HCT116 (cell line): ENCODE measurements around the gene NCMAP. TPM values are rescaled to one million over a fixed set of nuclear protein-coding genes. Genes with fewer than 3 reads are reported as not detected.

Experiments used
- ATAC-seq: fragments of 200-7000 bp; cut with Tn5 transposase; 2 replicates; pipeline ENCODE4 v1.9.1; 2020; ENCODE audit warnings: mild to moderate bottlenecking, moderate library complexity
- BruUV-seq: library from RNA; stranded (reverse); fragments of 400-500 nt; replicated peaks from 2 replicates; lab custom pipeline; 2021; lab: Mats Ljungman, UMichigan
- CTCF ChIA-PET: fragments of 300-600 bp; sonication (Branson Sonifier 250); formaldehyde crosslinking; loops from one replicate; lab custom pipeline; 2021; ENCODE audit warnings: antibody characterized with exemption; lab: Charles Lee
- POLR2A ChIA-PET: fragments of 300-600, 350-600 bp; sonication (Branson Sonifier 250); formaldehyde crosslinking; loops from one replicate; lab custom pipeline; 2021; ENCODE audit warnings: antibody characterized with exemption; lab: Charles Lee
- RAD21 ChIA-PET, 2 experiments: fragments of 300-600 bp; sonication (Branson Sonifier 250); formaldehyde crosslinking; loops; one replicate each; lab custom pipeline; 2023; ENCODE audit warnings: low total read pairs in 2 of 2; ENCODE audit not compliant: uncharacterized antibody in 2 of 2, unreplicated experiment in 2 of 2, low non-redundant PET in 1 of 2; lab: Charles Lee
- DNase-seq: peaks from one replicate; pipeline ENCODE4 v3.0.0-alpha.2; 2010; ENCODE audit warnings: low read depth, low spot score
- H2AFZ ChIP-seq: fragments of 200-600 bp; shearing (Covaris generic), sonication (generic); 2 replicates; pipeline ENCODE4 v1.6.1; 2017; ENCODE audit warnings: low read depth, mixed run types, mixed read lengths, antibody characterized with exemption, low read length; ENCODE audit not compliant: poor library complexity, severe bottlenecking
- H3K27ac ChIP-seq: 2 replicates; pipeline ENCODE4 v1.5.1; 2012; ENCODE audit warnings: low read depth, low read length
- H3K27me3 ChIP-seq: fragments of 200-600 bp; sonication (generic); 2 replicates; pipeline ENCODE4 v1.6.1; 2016; ENCODE audit warnings: mixed run types, low read length, mixed read lengths; ENCODE audit not compliant: insufficient read depth
- H3K36me3 ChIP-seq, 2 experiments: fragments of 200-500 bp in 1 of 2; fragments of 200-600 bp in 1 of 2; sonication (Bioruptor generic) in 1 of 2; sonication (generic) in 1 of 2; 2 replicates each; pipeline versions ENCODE4 v1.5.1 to v1.6.1; 2014 to 2016; ENCODE audit warnings: low read length in 2 of 2, inconsistent platforms in 1 of 2, mixed read lengths in 1 of 2, mixed run types in 1 of 2; ENCODE audit not compliant: insufficient read depth in 2 of 2, control insufficient read depth in 1 of 2
- H3K4me1 ChIP-seq, 2 experiments: fragments of 200-600 bp in 1 of 2; sonication (generic) in 1 of 2; 2 replicates each; pipeline versions ENCODE4 v1.5.1 to v1.6.1; 2012 to 2017; ENCODE audit warnings: low read length in 2 of 2, inconsistent platforms in 1 of 2, mild to moderate bottlenecking in 1 of 2, mixed read lengths in 1 of 2, mixed run types in 1 of 2, moderate library complexity in 1 of 2; ENCODE audit not compliant: insufficient read depth in 2 of 2, control insufficient read depth in 1 of 2
- H3K4me2 ChIP-seq: fragments of 200-600 bp; sonication (generic); 2 replicates; pipeline ENCODE4 v1.6.1; 2017; ENCODE audit warnings: mixed run types, low read length, mixed read lengths
- H3K4me3 ChIP-seq, 2 experiments: fragments of 200-600 bp in 1 of 2; sonication (generic) in 1 of 2; replicated peaks in 1 of 2; 2 replicates each; pipeline ENCODE4 v1.5.1; 2011 to 2016; ENCODE audit warnings: low read length in 2 of 2, control low read depth in 1 of 2, low read depth in 1 of 2, mild to moderate bottlenecking in 1 of 2, mixed read lengths in 1 of 2, mixed run types in 1 of 2
- H3K79me2 ChIP-seq: fragments of 200-600 bp; sonication (generic); 2 replicates; pipeline ENCODE4 v1.6.1; 2017; ENCODE audit warnings: mild to moderate bottlenecking, mixed run types, low read length, moderate library complexity, mixed read lengths; ENCODE audit not compliant: insufficient read depth
- H3K9ac ChIP-seq: fragments of 200-600 bp; sonication (generic); 2 replicates; pipeline ENCODE4 v1.6.1; 2016; ENCODE audit warnings: low read length, mixed read lengths
- H3K9me2 ChIP-seq: fragments of 200-600 bp; sonication (generic), shearing (Covaris generic); 2 replicates; pipeline ENCODE4 v1.6.1; 2017; ENCODE audit warnings: mixed run types, mild to moderate bottlenecking, moderate library complexity; ENCODE audit not compliant: insufficient read depth
- H3K9me3 ChIP-seq, 2 experiments: fragments of 200-500 bp in 1 of 2; fragments of 200-600 bp in 1 of 2; sonication (Bioruptor generic) in 1 of 2; sonication (generic) in 1 of 2; 2 replicates each; pipeline ENCODE4 v1.6.1; 2014 to 2017; ENCODE audit warnings: low read length in 2 of 2, mixed read lengths in 2 of 2, inconsistent platforms in 1 of 2, low read depth in 1 of 2, mild to moderate bottlenecking in 1 of 2, mixed run types in 1 of 2, moderate library complexity in 1 of 2; ENCODE audit not compliant: control insufficient read depth in 1 of 2, insufficient read depth in 1 of 2
- H4K20me1 ChIP-seq: fragments of 200-600 bp; sonication (generic), shearing (Covaris generic); 2 replicates; pipeline ENCODE4 v1.6.1; 2017; ENCODE audit warnings: mixed run types, mild to moderate bottlenecking, moderate library complexity; ENCODE audit not compliant: insufficient read depth
- CEBPB ChIP-seq: IDR thresholded peaks from 2 replicates; pipeline ENCODE4 v1.6.1; 2012; ENCODE audit warnings: low read depth
- EGR1 ChIP-seq: IDR thresholded peaks from 2 replicates; pipeline ENCODE4 v1.6.1; 2012; ENCODE audit warnings: low read depth
- ELF1 ChIP-seq: IDR thresholded peaks from 2 replicates; pipeline ENCODE4 v1.6.1; 2012; ENCODE audit warnings: low read depth, borderline replicate concordance
- EZH2 ChIP-seq: fragments of 200-600 bp; sonication (generic); IDR thresholded peaks from 2 replicates; pipeline ENCODE4 v1.6.1; 2017; ENCODE audit warnings: antibody characterized with exemption, mixed run types
- EZH2phosphoT487 ChIP-seq: fragments of 200-600 bp; IDR thresholded peaks from 2 replicates; pipeline ENCODE4 v1.6.1; 2018; ENCODE audit warnings: antibody characterized with exemption, borderline replicate concordance
- FOSL1 ChIP-seq: IDR thresholded peaks from 2 replicates; pipeline ENCODE4 v1.6.1; 2012; ENCODE audit warnings: low read depth
- JUND ChIP-seq: IDR thresholded peaks from 2 replicates; pipeline ENCODE4 v1.6.1; 2012
- POLR2A ChIP-seq: IDR thresholded peaks from 2 replicates; pipeline ENCODE4 v1.7.0; 2011; ENCODE audit warnings: borderline replicate concordance; ENCODE audit not compliant: insufficient read depth, insufficient read length; ENCODE audit errors: extremely low read depth
- POLR2AphosphoS5 ChIP-seq: IDR thresholded peaks from 2 replicates; pipeline ENCODE4 v1.6.1; 2011; ENCODE audit warnings: mild to moderate bottlenecking, low read depth, low read length, moderate library complexity
- RAD21 ChIP-seq: IDR thresholded peaks from 2 replicates; pipeline ENCODE4 v1.6.1; 2012; ENCODE audit warnings: low read depth, mild to moderate bottlenecking
- SIN3A ChIP-seq: IDR thresholded peaks from 2 replicates; pipeline ENCODE4 v1.6.1; 2012; ENCODE audit warnings: low read depth
- SP1 ChIP-seq: IDR thresholded peaks from 2 replicates; pipeline ENCODE4 v1.6.1; 2012; ENCODE audit warnings: low read depth
- SRF ChIP-seq: IDR thresholded peaks from 2 replicates; pipeline ENCODE4 v1.6.1; 2012; ENCODE audit warnings: low read depth
- TCF7L2 ChIP-seq: IDR thresholded peaks from 2 replicates; pipeline ENCODE4 v1.7.0; 2011; ENCODE audit warnings: borderline replicate concordance, inconsistent platforms; ENCODE audit not compliant: insufficient read depth, insufficient read length; ENCODE audit errors: extremely low read depth
- ZFX ChIP-seq: fragments of 450-650 bp; IDR thresholded peaks from 2 replicates; pipeline ENCODE4 v1.6.1; 2017
- ZNF274 ChIP-seq: fragments of 200-500 bp; sonication (Bioruptor generic); IDR thresholded peaks from 2 replicates; pipeline ENCODE4 v1.6.1; 2014; ENCODE audit warnings: mild to moderate bottlenecking, low read depth, low read length, inconsistent platforms
- intact Hi-C: fragments of 100-400 bp; cut with micrococcal nuclease; formaldehyde crosslinking; loops from 2 replicates; pipeline ENCODE4 v1.10.0; 2022
- total RNA-seq: library from RNA; stranded (reverse); gene quantifications from one replicate; pipeline ENCODE4 v1.2.1, GENCODE V29; 2021; ENCODE audit not compliant: unreplicated experiment
- TF ChIP-seq, protein P1 (sequence below): IDR thresholded peaks from 2 replicates; pipeline ENCODE4 v1.6.1; 2011; ENCODE audit warnings: mild to moderate bottlenecking, low read length, moderate library complexity; ENCODE audit not compliant: insufficient replicate concordance; ENCODE audit errors: extremely low read depth
- TF ChIP-seq, protein P2 (sequence below), 3 experiments: fragments of 200-600 bp in 1 of 3; sonication (generic) in 1 of 3; IDR thresholded peaks in 2 of 3; conservative IDR thresholded peaks in 1 of 3; 2 replicates each; pipeline ENCODE4 v1.5.1; 2012 to 2017; ENCODE audit warnings: low read depth in 2 of 3, low read length in 2 of 3, antibody characterized with exemption in 1 of 3, borderline replicate concordance in 1 of 3, control low read depth in 1 of 3, mild to moderate bottlenecking in 1 of 3, mixed read lengths in 1 of 3, mixed run types in 1 of 3, moderate library complexity in 1 of 3; ENCODE audit not compliant: insufficient read depth in 1 of 3
- TF ChIP-seq, protein P3 (sequence below): IDR thresholded peaks from 2 replicates; pipeline ENCODE4 v1.6.1; 2012
- TF ChIP-seq, protein P4 (sequence below): IDR thresholded peaks from 2 replicates; pipeline ENCODE4 v1.6.1; 2012

Gene NCMAP
- total RNA-seq, 1 experiment from 2014 or later: 0.84 TPM

DNA sequence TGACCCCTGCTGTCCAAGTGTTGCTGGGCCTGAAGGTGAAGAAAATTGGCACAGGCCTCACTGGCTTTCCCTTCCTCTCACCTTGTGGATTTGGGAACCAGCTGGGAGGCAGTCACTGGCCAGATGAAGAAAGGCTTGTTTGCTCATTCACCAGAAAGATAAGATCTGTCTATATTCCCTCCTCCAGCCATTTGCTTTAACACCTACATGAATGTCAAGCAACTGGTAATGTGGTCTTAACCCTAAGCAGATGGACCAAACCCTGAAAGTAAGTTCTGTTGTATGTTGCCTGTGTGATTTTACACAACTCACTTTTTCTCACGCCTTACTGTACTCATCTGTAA, 76.9 kb downstream of the NCMAP start:
- CTCF ChIA-PET: no interaction called here
- intact Hi-C loops: no loop called here
- no peaks in the 10 kb centered on the region for H3K9me3 ChIP-seq
- H3K27me3 ChIP-seq: no peaks in the 10 kb centered on the region
- H3K79me2 ChIP-seq: no peaks in the 10 kb centered on the region
- POLR2A ChIA-PET: no interaction called here
- no peaks in the 10 kb centered on the region for H3K36me3 ChIP-seq
- BruUV-seq: no TSS peak
- H3K9ac ChIP-seq: no peak overlapping the region
- no peak overlapping the region for H3K27ac ChIP-seq
- peaks cover 0 to 3% of the 10 kb centered on the region in 2 experiments; a peak in 1 of 4 replicates for H3K4me1 ChIP-seq
- no peaks in the 10 kb centered on the region for H4K20me1 ChIP-seq
- no peak for DNase-seq
- RAD21 ChIA-PET: no interaction called here
- no peak for TF ChIP-seq EZH2
- no peak for TF ChIP-seq ZNF274
- no peak for TF ChIP-seq JUND
- no peak for TF ChIP-seq CEBPB
- no peak for TF ChIP-seq POLR2A
- TF ChIP-seq, protein P1, sequence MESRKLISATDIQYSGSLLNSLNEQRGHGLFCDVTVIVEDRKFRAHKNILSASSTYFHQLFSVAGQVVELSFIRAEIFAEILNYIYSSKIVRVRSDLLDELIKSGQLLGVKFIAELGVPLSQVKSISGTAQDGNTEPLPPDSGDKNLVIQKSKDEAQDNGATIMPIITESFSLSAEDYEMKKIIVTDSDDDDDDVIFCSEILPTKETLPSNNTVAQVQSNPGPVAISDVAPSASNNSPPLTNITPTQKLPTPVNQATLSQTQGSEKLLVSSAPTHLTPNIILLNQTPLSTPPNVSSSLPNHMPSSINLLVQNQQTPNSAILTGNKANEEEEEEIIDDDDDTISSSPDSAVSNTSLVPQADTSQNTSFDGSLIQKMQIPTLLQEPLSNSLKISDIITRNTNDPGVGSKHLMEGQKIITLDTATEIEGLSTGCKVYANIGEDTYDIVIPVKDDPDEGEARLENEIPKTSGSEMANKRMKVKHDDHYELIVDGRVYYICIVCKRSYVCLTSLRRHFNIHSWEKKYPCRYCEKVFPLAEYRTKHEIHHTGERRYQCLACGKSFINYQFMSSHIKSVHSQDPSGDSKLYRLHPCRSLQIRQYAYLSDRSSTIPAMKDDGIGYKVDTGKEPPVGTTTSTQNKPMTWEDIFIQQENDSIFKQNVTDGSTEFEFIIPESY: no peak
- no peak for TF ChIP-seq SP1
- no peak for TF ChIP-seq TCF7L2
- no peak for TF ChIP-seq POLR2AphosphoS5
- TF ChIP-seq EZH2phosphoT487: no peak
- TF ChIP-seq FOSL1: no peak
- TF ChIP-seq, protein P2, sequence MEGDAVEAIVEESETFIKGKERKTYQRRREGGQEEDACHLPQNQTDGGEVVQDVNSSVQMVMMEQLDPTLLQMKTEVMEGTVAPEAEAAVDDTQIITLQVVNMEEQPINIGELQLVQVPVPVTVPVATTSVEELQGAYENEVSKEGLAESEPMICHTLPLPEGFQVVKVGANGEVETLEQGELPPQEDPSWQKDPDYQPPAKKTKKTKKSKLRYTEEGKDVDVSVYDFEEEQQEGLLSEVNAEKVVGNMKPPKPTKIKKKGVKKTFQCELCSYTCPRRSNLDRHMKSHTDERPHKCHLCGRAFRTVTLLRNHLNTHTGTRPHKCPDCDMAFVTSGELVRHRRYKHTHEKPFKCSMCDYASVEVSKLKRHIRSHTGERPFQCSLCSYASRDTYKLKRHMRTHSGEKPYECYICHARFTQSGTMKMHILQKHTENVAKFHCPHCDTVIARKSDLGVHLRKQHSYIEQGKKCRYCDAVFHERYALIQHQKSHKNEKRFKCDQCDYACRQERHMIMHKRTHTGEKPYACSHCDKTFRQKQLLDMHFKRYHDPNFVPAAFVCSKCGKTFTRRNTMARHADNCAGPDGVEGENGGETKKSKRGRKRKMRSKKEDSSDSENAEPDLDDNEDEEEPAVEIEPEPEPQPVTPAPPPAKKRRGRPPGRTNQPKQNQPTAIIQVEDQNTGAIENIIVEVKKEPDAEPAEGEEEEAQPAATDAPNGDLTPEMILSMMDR (IDR thresholded peaks at IDR 0.05 in 2 of 3, conservative IDR thresholded peaks at IDR 0.05 in 1 of 3; ENCODE audit: borderline replicate concordance in 1 of 3, insufficient read depth in 1 of 3, low read depth in 2 of 3, low read length in 2 of 3): no peak
- TF ChIP-seq, protein P3, sequence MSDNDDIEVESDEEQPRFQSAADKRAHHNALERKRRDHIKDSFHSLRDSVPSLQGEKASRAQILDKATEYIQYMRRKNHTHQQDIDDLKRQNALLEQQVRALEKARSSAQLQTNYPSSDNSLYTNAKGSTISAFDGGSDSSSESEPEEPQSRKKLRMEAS: no peak
- TF ChIP-seq EGR1: no peak
- no peak for TF ChIP-seq SRF
- TF ChIP-seq ELF1: no peak
- TF ChIP-seq, protein P4, sequence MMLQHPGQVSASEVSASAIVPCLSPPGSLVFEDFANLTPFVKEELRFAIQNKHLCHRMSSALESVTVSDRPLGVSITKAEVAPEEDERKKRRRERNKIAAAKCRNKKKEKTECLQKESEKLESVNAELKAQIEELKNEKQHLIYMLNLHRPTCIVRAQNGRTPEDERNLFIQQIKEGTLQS: no peak
- no peak for TF ChIP-seq RAD21
- TF ChIP-seq SIN3A: no peak
- no peak for TF ChIP-seq ZFX
- TF ChIP-seq, all 23 proteins: peak for 0
- Histone ChIP-seq H3K4me2 (no peak overlapping the region), H3K9me2 (no peaks in the 10 kb centered on the region), H3K4me3 (no peak overlapping the region), H2AFZ (no peak overlapping the region)
- no peak for ATAC-seq
